Measurements from ENCODE around the gene ACAT1. TPM values are rescaled to one million over a fixed set of nuclear protein-coding genes. Genes with fewer than 3 reads are reported as not detected.

ACAT1 gene
- total RNA-seq (188 and 191 TPM in 2 replicates), polyA plus RNA-seq (71.8 and 87.1 TPM in 2 replicates)

- Histone ChIP-seq H3K27me3 (no peaks in the 10 kb centered on the region), H3K9me2 (replicated peaks; ENCODE audit: insufficient read depth) (no peaks in the 10 kb centered on the region), H2AFZ (peak within 1 kb of the TSS; percentile 53), H3K4me1 (ENCODE audit: insufficient read depth) (peaks cover 13% of the 10 kb centered on the region), H3K4me3 (peak within 1 kb of the TSS; percentile 54), H4K20me1 (ENCODE audit: insufficient read depth, poor library complexity, severe bottlenecking) (no peaks in the 10 kb centered on the region), H3K36me3 (replicated peaks; ENCODE audit: insufficient read depth, low read depth) (no peaks in the 10 kb centered on the region), H3K4me2 (peak within 1 kb of the TSS; percentile 80), H3K79me2 (peaks cover 34% of the 10 kb centered on the region), H3K9me3 (ENCODE audit: low read depth) (no peaks in the 10 kb centered on the region), H3K27ac (peak within 1 kb of the TSS; percentile 72)
- DNase-seq (ENCODE audit: low spot score): peak; percentile 96
- TF ChIP-seq EZH2 (IDR thresholded peaks at IDR 0.05; ENCODE audit: borderline replicate concordance) (no peak), CTCF (IDR thresholded peaks at IDR 0.05; ENCODE audit: poor library complexity) (peak; percentile 11)
- WGBS (ENCODE audit: low lambda C conversion rate, missing lambda C conversion rate): 2% methylated on average over 71 of the region's 73 CpGs
Measured at GRCh38 chr11:108121274-108122155, at the start of gene ACAT1. Gene ACAT1 (plus strand): TSS chr11:108121567. CDS start chr11:108121607, 40 bp downstream.

GRCh38 chr11:108084811-108085210 lies 36.6 kb upstream of the ACAT1 start:
- no peak overlapping the region for H3K4me2 ChIP-seq
- TF ChIP-seq EZH2phosphoT487 (IDR thresholded peaks at IDR 0.05; ENCODE audit: low read depth, severe bottlenecking, unreplicated experiment) (no peak), EZH2 (IDR thresholded peaks at IDR 0.05; ENCODE audit: borderline replicate concordance) (no peak), CTCF (IDR thresholded peaks at IDR 0.05; ENCODE audit: poor library complexity) (no peak)
- H3K9me2 ChIP-seq (replicated peaks; ENCODE audit: insufficient read depth): no peaks in the 10 kb centered on the region
- no peaks in the 10 kb centered on the region for H3K4me1 ChIP-seq (ENCODE audit: insufficient read depth)
- no peak overlapping the region for H3K27ac ChIP-seq
- no peaks in the 10 kb centered on the region for H4K20me1 ChIP-seq (ENCODE audit: insufficient read depth, poor library complexity, severe bottlenecking)
- no peak overlapping the region for H3K4me3 ChIP-seq
- DNase-seq (ENCODE audit: low spot score): no peak
- WGBS (ENCODE audit: low lambda C conversion rate, missing lambda C conversion rate): 96% methylated on average over 1 of the region's 1 CpG
- H3K27me3 ChIP-seq: no peaks in the 10 kb centered on the region
- H2AFZ ChIP-seq: no peak overlapping the region
- no peaks in the 10 kb centered on the region for H3K9me3 ChIP-seq (ENCODE audit: low read depth)
- peaks cover 4% of the 10 kb centered on the region for H3K79me2 ChIP-seq
- no peaks in the 10 kb centered on the region for H3K36me3 ChIP-seq (replicated peaks; ENCODE audit: insufficient read depth, low read depth)

DNA sequence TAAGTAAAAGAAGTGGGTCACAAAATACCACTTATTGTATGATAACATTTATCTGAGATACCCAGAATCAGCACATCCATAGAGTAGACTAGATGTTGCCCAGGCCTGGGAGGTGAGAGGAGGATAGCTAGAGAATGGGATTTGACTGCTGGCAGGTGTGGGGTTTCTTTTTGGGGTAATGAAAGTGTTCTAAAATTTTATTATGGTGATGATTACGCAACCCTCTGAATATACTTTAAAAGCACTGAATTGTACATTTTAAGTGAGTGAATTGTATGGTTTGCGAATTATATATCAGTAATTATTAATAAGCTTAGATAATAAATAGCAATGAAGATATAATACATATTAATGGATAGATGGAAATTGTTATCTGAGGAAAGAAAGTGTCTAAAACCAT lies 35.7 kb upstream of the ACAT1 start:
- Histone ChIP-seq H3K9me2 (replicated peaks; ENCODE audit: insufficient read depth) (no peaks in the 10 kb centered on the region), H3K27me3 (no peaks in the 10 kb centered on the region), H3K4me3 (no peak overlapping the region), H3K27ac (no peak overlapping the region), H3K9me3 (ENCODE audit: low read depth) (no peaks in the 10 kb centered on the region), H3K4me1 (ENCODE audit: insufficient read depth) (no peaks in the 10 kb centered on the region), H4K20me1 (ENCODE audit: insufficient read depth, poor library complexity, severe bottlenecking) (no peaks in the 10 kb centered on the region), H3K36me3 (replicated peaks; ENCODE audit: insufficient read depth, low read depth) (no peaks in the 10 kb centered on the region), H2AFZ (no peak overlapping the region), H3K4me2 (no peak overlapping the region), H3K79me2 (peaks cover 4% of the 10 kb centered on the region)
- no peak for TF ChIP-seq CTCF (IDR thresholded peaks at IDR 0.05; ENCODE audit: poor library complexity)
- no peak for TF ChIP-seq EZH2 (IDR thresholded peaks at IDR 0.05; ENCODE audit: borderline replicate concordance)
- no peak for TF ChIP-seq EZH2phosphoT487 (IDR thresholded peaks at IDR 0.05; ENCODE audit: low read depth, severe bottlenecking, unreplicated experiment)
- WGBS (ENCODE audit: low lambda C conversion rate, missing lambda C conversion rate): 94% methylated on average over 2 of the region's 2 CpGs
- no peak for DNase-seq (ENCODE audit: low spot score)
